ENCODE data around the gene LSAMP. TPM values are rescaled to one million over a fixed set of nuclear protein-coding genes. Genes with fewer than 3 reads are reported as not detected.

Gene LSAMP
- 0.07 TPM in 1 of 2 replicates, not detected in the other for total RNA-seq

- DNase-seq (ENCODE audit: low read depth, low spot score) = no peak
Measured at GRCh38 chr3:116445311-116445841, at the start of gene LSAMP. LSAMP (minus strand) TSS chr3:116445487.

GRCh38 chr3:116492379-116492778 is 47.1 kb upstream of the LSAMP start:
- no peak for DNase-seq (ENCODE audit: low read depth, low spot score)

GRCh38 chr3:116483135-116483534 is 37.8 kb upstream of the LSAMP start:
- no peak for DNase-seq (ENCODE audit: low read depth, low spot score)

GRCh38 chr3:116476691-116477090 is 31.4 kb upstream of the LSAMP start:
- DNase-seq (ENCODE audit: low read depth, low spot score) = no peak

- no peak for DNase-seq (ENCODE audit: low read depth, low spot score)
Measured at GRCh38 chr3:116474801-116475200, 29.5 kb upstream of the LSAMP start.

- DNase-seq (ENCODE audit: low read depth, low spot score) = no peak
Measured at GRCh38 chr3:116474032-116474780, 28.9 kb upstream of the LSAMP start.

GRCh38 chr3:116473602-116474001 is 28.3 kb upstream of the LSAMP start:
- no peak for DNase-seq (ENCODE audit: low read depth, low spot score)

- no peak for DNase-seq (ENCODE audit: low read depth, low spot score)
Measured at GRCh38 chr3:116470605-116471197, 25.4 kb upstream of the LSAMP start.

- DNase-seq (ENCODE audit: low read depth, low spot score) = no peak
Measured at GRCh38 chr3:116469546-116469945, 24.3 kb upstream of the LSAMP start.

GRCh38 chr3:116464276-116464798 is 19.1 kb upstream of the LSAMP start:
- DNase-seq (ENCODE audit: low read depth, low spot score) = no peak

- DNase-seq (ENCODE audit: low read depth, low spot score) = no peak
Measured at GRCh38 chr3:116453666-116454346, 8.5 kb upstream of the LSAMP start.

GRCh38 chr3:116449546-116450350 is 4.5 kb upstream of the LSAMP start:
- no peak for DNase-seq (ENCODE audit: low read depth, low spot score)

- DNase-seq (ENCODE audit: low read depth, low spot score) = no peak
Measured at GRCh38 chr3:116445990-116446389, 703 bp upstream of the LSAMP start.

GRCh38 chr3:116444819-116445310 is 422 bp downstream of the LSAMP start:
- DNase-seq (ENCODE audit: low read depth, low spot score) = no peak

GRCh38 chr3:116444115-116444747 is 1.1 kb downstream of the LSAMP start:
- DNase-seq (ENCODE audit: low read depth, low spot score) = no peak

- DNase-seq (ENCODE audit: low read depth, low spot score) = no peak
Measured at GRCh38 chr3:116443191-116443661, 2.1 kb downstream of the LSAMP start.

- DNase-seq (ENCODE audit: low read depth, low spot score) = no peak
Measured at GRCh38 chr3:116442331-116443021, 2.8 kb downstream of the LSAMP start.

- DNase-seq (ENCODE audit: low read depth, low spot score) = no peak
Measured at GRCh38 chr3:116441652-116442051, 3.6 kb downstream of the LSAMP start.

- DNase-seq (ENCODE audit: low read depth, low spot score) = no peak
Measured at GRCh38 chr3:116440196-116440595, 5.1 kb downstream of the LSAMP start.

GRCh38 chr3:116433552-116433951 is 11.7 kb downstream of the LSAMP start:
- DNase-seq (ENCODE audit: low read depth, low spot score) = no peak

Data from pulmonary artery endothelial cell (primary cell).